Right atrium auricular region (tissue), 2 donors: Measurements from ENCODE around the gene CEP72. TPM values are rescaled to one million over a fixed set of nuclear protein-coding genes. Genes with fewer than 3 reads are reported as not detected.

Experiments
- DNase-seq: peaks from one replicate; pipeline ENCODE4 v3.0.0-alpha.2; 2019; ENCODE audit warnings: low spot score
- H3K27ac ChIP-seq, 2 donors: fragments of 200-600 bp; sonication (generic); 1 replicate in 1 of 2; 2 replicates in 1 of 2; pipeline ENCODE4 v1.5.1; 2016 to 2019
- H3K27me3 ChIP-seq, 2 donors: fragments of 200-600 bp; sonication (generic); one replicate each; pipeline versions ENCODE4 v1.5.1 to v1.6.0; 2017 to 2019
- H3K36me3 ChIP-seq: fragments of 200-600 bp; sonication (generic); one replicate; pipeline ENCODE4 v1.5.1; 2016
- H3K4me1 ChIP-seq, 2 donors: fragments of 200-600 bp; sonication (generic); one replicate each; pipeline versions ENCODE4 v1.5.1 to v1.6.0; 2017 to 2019
- H3K4me3 ChIP-seq, 2 donors: fragments of 200-600 bp; sonication (generic); 1 replicate in 1 of 2; 2 replicates in 1 of 2; pipeline ENCODE4 v1.5.1; 2017 to 2019; ENCODE audit warnings: mild to moderate bottlenecking in 1 of 2, moderate library complexity in 1 of 2
- H3K9me3 ChIP-seq, 2 donors: fragments of 200-600 bp; sonication (generic); one replicate each; pipeline ENCODE4 v1.5.1; 2019
- total RNA-seq, 2 donors: library from RNA; depleted of rRNA; stranded (reverse); fragments of >200 nt; gene quantifications; one replicate each; pipeline ENCODE4 v1.1.0, GENCODE V29; 2016
- TF ChIP-seq, protein P1 (sequence below), 2 donors: fragments of 200-600 bp; sonication (generic); IDR thresholded peaks; one replicate each; pipeline ENCODE4 v1.5.1; 2019; ENCODE audit warnings: antibody characterized with exemption in 2 of 2

Gene CEP72
- total RNA-seq, 2 donors from 2014 or later: 0.41 to 1.0 TPM

DNA sequence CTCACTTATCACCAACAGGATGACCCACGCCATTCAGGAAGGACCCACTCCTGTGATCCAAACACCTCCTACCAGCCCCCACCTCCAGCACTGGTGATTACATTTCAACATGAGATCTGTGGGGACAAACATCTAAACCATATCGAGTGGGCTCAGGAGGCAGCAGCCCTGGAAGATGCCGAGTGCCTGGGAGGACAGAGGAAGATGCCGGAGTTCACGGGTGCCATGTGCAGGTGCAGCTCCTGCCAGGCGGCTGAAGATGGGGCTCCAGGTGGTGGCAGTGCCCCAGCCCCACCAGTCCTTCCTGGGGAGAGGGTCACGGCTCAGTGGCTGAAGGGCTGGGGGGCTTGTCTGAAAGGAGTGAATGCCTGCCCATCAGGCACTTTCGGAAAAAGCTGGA is 6.1 kb upstream of the CEP72 start:
- Histone ChIP-seq H3K36me3 (no peaks in the 10 kb centered on the region), H3K4me1 (no peaks in the 10 kb centered on the region), H3K4me3 (no peak overlapping the region), H3K27me3 (no peaks in the 10 kb centered on the region), H3K9me3 (no peaks in the 10 kb centered on the region), H3K27ac (no peak overlapping the region)
- TF ChIP-seq, protein P1, sequence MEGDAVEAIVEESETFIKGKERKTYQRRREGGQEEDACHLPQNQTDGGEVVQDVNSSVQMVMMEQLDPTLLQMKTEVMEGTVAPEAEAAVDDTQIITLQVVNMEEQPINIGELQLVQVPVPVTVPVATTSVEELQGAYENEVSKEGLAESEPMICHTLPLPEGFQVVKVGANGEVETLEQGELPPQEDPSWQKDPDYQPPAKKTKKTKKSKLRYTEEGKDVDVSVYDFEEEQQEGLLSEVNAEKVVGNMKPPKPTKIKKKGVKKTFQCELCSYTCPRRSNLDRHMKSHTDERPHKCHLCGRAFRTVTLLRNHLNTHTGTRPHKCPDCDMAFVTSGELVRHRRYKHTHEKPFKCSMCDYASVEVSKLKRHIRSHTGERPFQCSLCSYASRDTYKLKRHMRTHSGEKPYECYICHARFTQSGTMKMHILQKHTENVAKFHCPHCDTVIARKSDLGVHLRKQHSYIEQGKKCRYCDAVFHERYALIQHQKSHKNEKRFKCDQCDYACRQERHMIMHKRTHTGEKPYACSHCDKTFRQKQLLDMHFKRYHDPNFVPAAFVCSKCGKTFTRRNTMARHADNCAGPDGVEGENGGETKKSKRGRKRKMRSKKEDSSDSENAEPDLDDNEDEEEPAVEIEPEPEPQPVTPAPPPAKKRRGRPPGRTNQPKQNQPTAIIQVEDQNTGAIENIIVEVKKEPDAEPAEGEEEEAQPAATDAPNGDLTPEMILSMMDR (IDR thresholded peaks at IDR 0.05): no peak
- no peak for DNase-seq

DNA sequence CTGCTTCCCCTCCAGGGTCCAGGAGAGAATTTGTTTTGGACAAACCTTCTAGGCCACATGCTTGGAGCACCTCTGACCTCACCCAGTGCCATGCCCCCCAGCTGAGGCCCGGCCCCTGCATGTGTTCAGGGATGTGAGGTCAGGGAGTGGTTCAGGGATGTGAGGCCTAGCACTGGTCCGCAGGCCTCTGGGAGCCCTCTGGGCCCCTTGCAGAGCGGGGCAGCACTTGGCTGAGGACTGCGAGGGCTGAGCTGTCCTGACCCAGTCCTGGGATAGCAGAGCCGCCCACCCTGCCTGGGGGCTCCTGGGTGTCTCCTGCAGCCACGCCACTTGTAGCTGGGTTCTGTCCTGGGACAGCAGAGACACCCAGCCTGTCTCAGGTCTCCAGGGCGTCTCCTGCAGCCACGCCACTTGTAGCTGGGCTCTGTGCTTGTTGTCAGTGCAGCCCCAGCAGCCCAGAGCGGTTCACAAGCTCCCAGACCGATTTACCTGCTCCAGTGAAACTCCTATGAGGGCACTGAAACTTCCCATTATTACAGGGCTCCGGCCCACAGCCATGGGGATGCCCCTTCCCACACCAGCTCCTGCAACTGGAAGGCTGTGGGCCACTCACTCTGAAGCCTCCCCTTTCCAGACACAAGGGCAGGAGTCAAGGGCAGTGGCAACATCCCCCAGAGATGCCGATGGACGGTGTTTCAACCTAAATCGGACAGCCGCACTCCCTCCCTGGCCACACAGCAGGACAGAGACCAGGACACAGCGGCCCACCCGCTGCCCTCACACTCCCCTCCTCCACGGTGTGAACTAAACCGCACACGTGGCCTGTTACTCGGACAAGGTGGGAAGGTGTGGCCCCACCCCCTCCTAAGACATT is 5.4 kb upstream of the CEP72 start:
- H3K4me3 ChIP-seq: no peak overlapping the region
- no peak overlapping the region for H3K27ac ChIP-seq
- H3K4me1 ChIP-seq: peaks cover 0 to 6% of the 10 kb centered on the region in 2 donors
- TF ChIP-seq, protein P1 (IDR thresholded peaks at IDR 0.05): no peak
- no peaks in the 10 kb centered on the region for H3K9me3 ChIP-seq
- H3K36me3 ChIP-seq: no peaks in the 10 kb centered on the region
- H3K27me3 ChIP-seq: no peaks in the 10 kb centered on the region
- DNase-seq: no peak

DNA sequence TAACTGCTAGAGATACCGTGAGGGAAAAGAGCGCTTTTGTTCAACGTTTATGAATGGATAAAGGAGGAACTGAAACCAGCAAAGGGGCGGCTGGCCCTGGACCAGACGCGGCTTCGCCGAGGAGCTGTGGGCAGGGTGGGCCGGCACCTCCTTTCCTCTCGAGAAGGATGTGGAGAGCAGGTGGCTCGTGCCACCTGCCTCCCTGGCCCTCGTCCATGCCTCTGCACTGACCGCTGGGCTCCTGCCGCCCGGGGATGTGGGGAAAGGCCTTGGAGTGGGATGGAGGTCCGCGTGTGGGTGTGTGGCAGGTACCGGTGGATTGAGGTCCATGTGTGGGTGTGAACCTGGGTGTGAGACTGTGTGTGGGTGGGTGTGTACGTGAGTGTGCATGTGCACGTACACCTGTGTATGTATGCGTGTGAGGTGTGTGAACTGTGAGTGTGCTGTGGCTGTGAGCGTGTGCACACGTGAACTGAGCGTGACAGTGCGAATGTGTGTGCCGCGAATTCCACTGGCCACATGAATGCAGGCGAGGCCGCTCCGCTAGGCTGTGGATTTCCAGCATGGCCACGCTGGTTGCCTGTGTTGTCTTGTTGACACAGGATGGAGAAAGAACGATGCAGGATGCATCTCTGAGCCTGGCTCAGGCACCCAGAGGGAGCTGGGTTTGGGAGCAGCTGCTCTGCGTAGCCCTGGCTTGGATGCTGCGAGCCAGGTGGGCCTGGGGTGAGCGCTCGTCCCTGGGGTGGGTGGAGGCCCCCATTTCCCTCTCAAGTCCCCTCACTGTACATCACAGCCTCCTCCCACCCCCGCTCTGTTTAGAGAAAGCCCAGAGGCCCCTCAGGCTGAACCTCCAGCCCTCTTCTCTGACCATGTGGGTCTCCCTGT is 4.4 kb upstream of the CEP72 start:
- H3K36me3 ChIP-seq: no peaks in the 10 kb centered on the region
- peaks cover 0 to 10% of the 10 kb centered on the region in 2 donors for H3K4me1 ChIP-seq
- TF ChIP-seq, protein P1 (IDR thresholded peaks at IDR 0.05): no peak
- no peak overlapping the region for H3K27ac ChIP-seq
- H3K27me3 ChIP-seq: no peaks in the 10 kb centered on the region
- DNase-seq: no peak
- H3K4me3 ChIP-seq: no peak overlapping the region
- no peaks in the 10 kb centered on the region for H3K9me3 ChIP-seq

- peaks cover 0 to 14% of the 10 kb centered on the region in 2 donors for H3K4me1 ChIP-seq
- H3K4me3 ChIP-seq: no peak overlapping the region
- TF ChIP-seq, protein P1 (IDR thresholded peaks at IDR 0.05): no peak
- H3K27ac ChIP-seq: no peak overlapping the region
- no peaks in the 10 kb centered on the region for H3K36me3 ChIP-seq
- no peaks in the 10 kb centered on the region for H3K27me3 ChIP-seq
- H3K9me3 ChIP-seq: no peaks in the 10 kb centered on the region
- no peak for DNase-seq
These were observed 3.4 kb upstream of the CEP72 start for GRCh38 chr5:608429-609370.

- no peaks in the 10 kb centered on the region for H3K27me3 ChIP-seq
- no peaks in the 10 kb centered on the region for H3K36me3 ChIP-seq
- DNase-seq: no peak
- H3K4me3 ChIP-seq: no peak overlapping the region
- H3K9me3 ChIP-seq: no peaks in the 10 kb centered on the region
- TF ChIP-seq, protein P1 (IDR thresholded peaks at IDR 0.05): no peak
- no peak overlapping the region for H3K27ac ChIP-seq
- peaks cover 0 to 14% of the 10 kb centered on the region in 2 donors for H3K4me1 ChIP-seq
These were observed 2.6 kb upstream of the CEP72 start for GRCh38 chr5:609506-609905.
